Skin of body (tissue), 2 donors: ENCODE data around the gene FXYD3. TPM values are rescaled to one million over a fixed set of nuclear protein-coding genes. Genes with fewer than 3 reads are reported as not detected.
"Not testable (repeated sequence)": the region's sequence is repeated elsewhere in the genome, so short reads cannot be mapped to it uniquely, and the experiment has no call there.

Source experiments
- DNase-seq: peaks from one replicate; lab custom pipeline; 2025; lab: John Stamatoyannopoulos, UW
- total RNA-seq: library from RNA; depleted of rRNA; stranded (reverse); fragments of >200 nt; gene quantifications from one replicate; pipeline ENCODE4 v1.2.3, GENCODE V29; 2014

Gene FXYD3
- total RNA-seq, 1 donor from 2014 or later = 75.0 TPM

- peak; percentile 95 for DNase-seq
Observed at GRCh38 chr19:35124098-35125060, 8.8 kb downstream of the FXYD3 start.

GRCh38 chr19:35125270-35125717, 9.7 kb downstream of the FXYD3 start:
- no peak for DNase-seq

GRCh38 chr19:35125749-35126623, 10.4 kb downstream of the FXYD3 start:
- no peak for DNase-seq

- DNase-seq = no peak
Observed at GRCh38 chr19:35126624-35126959, 11.0 kb downstream of the FXYD3 start.

- DNase-seq = no peak
Observed at GRCh38 chr19:35127871-35128270, 12.2 kb downstream of the FXYD3 start.

- no peak for DNase-seq
Observed at GRCh38 chr19:35128398-35129057, 12.9 kb downstream of the FXYD3 start.

GRCh38 chr19:35129724-35130274, 14.2 kb downstream of the FXYD3 start:
- not testable (repeated sequence) for DNase-seq

GRCh38 chr19:35130761-35131720, 15.4 kb downstream of the FXYD3 start:
- no peak for DNase-seq

GRCh38 chr19:35132254-35132653, 16.6 kb downstream of the FXYD3 start:
- DNase-seq = no peak

- no peak for DNase-seq
Observed at GRCh38 chr19:35133826-35134225, 18.2 kb downstream of the FXYD3 start.

GRCh38 chr19:35134601-35135242, 19.1 kb downstream of the FXYD3 start, which contains the start of gene LGI4:
Gene LGI4 (minus strand): TSS chr19:35135059. CDS start chr19:35134680, 379 bp downstream.
- peak; percentile 29 for DNase-seq

GRCh38 chr19:35135389-35135909, 19.8 kb downstream of the FXYD3 start:
- peak; percentile 82 for DNase-seq

- DNase-seq = no peak
Observed at GRCh38 chr19:35136231-35136630, 20.6 kb downstream of the FXYD3 start.

GRCh38 chr19:35136977-35137702, 21.5 kb downstream of the FXYD3 start:
- no peak for DNase-seq

- DNase-seq = peak; percentile 68
Observed at GRCh38 chr19:35138305-35138892, 22.8 kb downstream of the FXYD3 start, which contains the start of gene FXYD1. Gene FXYD1 (plus strand): TSS chr19:35138824. CDS start chr19:35140080, 1,256 bp downstream.

- no peak for DNase-seq
Observed at GRCh38 chr19:35140207-35140961, 24.8 kb downstream of the FXYD3 start.
